Ishikawa (cell line): ENCODE data around the gene ZBTB20.

Source experiments
- CEBPB ChIP-seq: IDR thresholded peaks from 2 replicates; pipeline ENCODE4 v1.6.1; 2012
- CREB1 ChIP-seq: IDR thresholded peaks from 2 replicates; pipeline ENCODE4 v1.6.1; 2012; ENCODE audit warnings: low read depth
- EGR1 ChIP-seq: IDR thresholded peaks from 2 replicates; pipeline ENCODE4 v1.6.1; 2012
- EP300 ChIP-seq: IDR thresholded peaks from 2 replicates; pipeline ENCODE4 v1.6.1; 2012; ENCODE audit warnings: borderline replicate concordance
- FOXM1 ChIP-seq: IDR thresholded peaks from 2 replicates; pipeline ENCODE4 v1.6.1; 2012; ENCODE audit warnings: low read depth, borderline replicate concordance
- MAX ChIP-seq: IDR thresholded peaks from 2 replicates; pipeline ENCODE4 v1.6.1; 2012
- NFIC ChIP-seq: IDR thresholded peaks from 2 replicates; pipeline ENCODE4 v1.6.1; 2012
- RAD21 ChIP-seq: IDR thresholded peaks from 2 replicates; pipeline ENCODE4 v1.6.1; 2012; ENCODE audit warnings: low read depth
- REST ChIP-seq: IDR thresholded peaks from 2 replicates; pipeline ENCODE4 v1.6.1; 2012; ENCODE audit warnings: low read depth, mild to moderate bottlenecking
- TAF1 ChIP-seq: IDR thresholded peaks from 2 replicates; pipeline ENCODE4 v1.6.1; 2012; ENCODE audit warnings: low read depth, mild to moderate bottlenecking
- TCF12 ChIP-seq: IDR thresholded peaks from 2 replicates; pipeline ENCODE4 v1.6.1; 2012; ENCODE audit warnings: low read depth
- TEAD4 ChIP-seq: IDR thresholded peaks from 2 replicates; pipeline ENCODE4 v1.6.1; 2012
- USF1 ChIP-seq: IDR thresholded peaks from 2 replicates; pipeline ENCODE4 v1.6.1; 2012
- YY1 ChIP-seq: IDR thresholded peaks from 2 replicates; pipeline ENCODE4 v1.6.1; 2012; ENCODE audit warnings: low read depth
- ZBTB7A ChIP-seq: IDR thresholded peaks from 2 replicates; pipeline ENCODE4 v1.6.1; 2012; ENCODE audit warnings: low read depth

ZBTB20 gene

GRCh38 chr3:114508976-114509375, 638.1 kb downstream of the ZBTB20 start:
- TF ChIP-seq RAD21 (no peak), REST (no peak), FOXM1 (no peak)

- TF ChIP-seq CEBPB (no peak), TAF1 (no peak), TCF12 (no peak), EGR1 (no peak), USF1 (no peak), CREB1 (no peak), ZBTB7A (no peak), TEAD4 (no peak), MAX (no peak), YY1 (no peak), EP300 (no peak), NFIC (no peak), REST (no peak), FOXM1 (no peak), RAD21 (no peak)
These were observed 638.9 kb downstream of the ZBTB20 start for GRCh38 chr3:114508208-114508607.

GRCh38 chr3:114506591-114507300, 640.3 kb downstream of the ZBTB20 start:
- TF ChIP-seq TAF1 (no peak), TCF12 (no peak), FOXM1 (no peak), RAD21 (no peak), TEAD4 (no peak), YY1 (no peak), MAX (no peak), CEBPB (no peak), NFIC (no peak), REST (no peak), ZBTB7A (no peak)

- TF ChIP-seq EGR1 (no peak), NFIC (no peak), REST (no peak), EP300 (no peak), TCF12 (no peak)
These were observed 642.0 kb downstream of the ZBTB20 start for GRCh38 chr3:114504941-114505628.
